WTC11 (cell line): ENCODE data around the gene FRS3. TPM values are rescaled to one million over a fixed set of nuclear protein-coding genes. Genes with fewer than 3 reads are reported as not detected.

Experiments used
- ATAC-seq: fragments of 200-7000 bp; cut with Tn5 transposase; 2 replicates; pipeline ENCODE4 v1.10.0; 2021; ENCODE audit warnings: mild to moderate bottlenecking, moderate library complexity
- CTCF ChIA-PET: fragments of 300-600 bp; sonication (Branson Sonifier 250); formaldehyde crosslinking; loops from one replicate; lab custom pipeline; 2021; ENCODE audit warnings: antibody characterized with exemption; lab: Charles Lee
- POLR2A ChIA-PET: fragments of 350-600 bp; sonication (Branson Sonifier 250); formaldehyde crosslinking; loops from one replicate; lab custom pipeline; 2021; ENCODE audit warnings: antibody characterized with exemption; lab: Charles Lee
- DNase-seq: peaks from one replicate; pipeline ENCODE4 v3.0.0; 2021; ENCODE audit warnings: low spot score
- H3K27ac Mint-ChIP-seq: 2 replicates; pipeline ENCODE4 v1.8.0; 2021; ENCODE audit warnings: mixed read lengths
- H3K27me3 Mint-ChIP-seq: 2 replicates; pipeline ENCODE4 v1.8.0; 2021; ENCODE audit warnings: low read depth, mild to moderate bottlenecking, moderate library complexity, mixed read lengths
- H3K36me3 Mint-ChIP-seq: 2 replicates; pipeline ENCODE4 v1.8.0; 2021; ENCODE audit warnings: mixed read lengths
- H3K4me1 Mint-ChIP-seq: 2 replicates; pipeline ENCODE4 v1.8.0; 2022; ENCODE audit warnings: mixed read lengths
- H3K4me3 Mint-ChIP-seq: 2 replicates; pipeline ENCODE4 v1.8.0; 2021; ENCODE audit warnings: mild to moderate bottlenecking, moderate library complexity, mixed read lengths
- H3K9me3 Mint-ChIP-seq: 2 replicates; pipeline ENCODE4 v1.8.0; 2021; ENCODE audit warnings: mixed read lengths
- ATF1 ChIP-seq: sonication (generic); formaldehyde crosslinking; IDR thresholded peaks from 2 replicates; pipeline ENCODE4 v1.8.1; 2023; ENCODE audit warnings: mild to moderate bottlenecking, moderate library complexity, missing genetic modification reagents
- CREM ChIP-seq: sonication (generic); formaldehyde crosslinking; IDR thresholded peaks from 2 replicates; pipeline ENCODE4 v1.8.1; 2022; ENCODE audit warnings: mild to moderate bottlenecking, missing genetic modification reagents, moderate library complexity
- E2F5 ChIP-seq: sonication (generic); formaldehyde crosslinking; IDR thresholded peaks from 2 replicates; pipeline ENCODE4 v1.8.1; 2022; ENCODE audit warnings: mild to moderate bottlenecking, moderate library complexity, missing genetic modification reagents
- ELF4 ChIP-seq: sonication (generic); formaldehyde crosslinking; IDR thresholded peaks from 2 replicates; pipeline ENCODE4 v1.8.1; 2022; ENCODE audit warnings: low read depth, mild to moderate bottlenecking, moderate library complexity, missing genetic modification reagents
- ESRRA ChIP-seq: sonication (generic); formaldehyde crosslinking; IDR thresholded peaks from 2 replicates; pipeline ENCODE4 v1.8.1; 2022; ENCODE audit warnings: mild to moderate bottlenecking, missing genetic modification reagents, borderline replicate concordance
- ETV6 ChIP-seq: sonication (generic); formaldehyde crosslinking; IDR thresholded peaks from 2 replicates; pipeline ENCODE4 v1.8.1; 2022; ENCODE audit warnings: mild to moderate bottlenecking, missing genetic modification reagents
- FOXP1 ChIP-seq: sonication (generic); formaldehyde crosslinking; IDR thresholded peaks from 2 replicates; pipeline ENCODE4 v1.8.0; 2022; ENCODE audit warnings: missing genetic modification reagents, mild to moderate bottlenecking, moderate library complexity, borderline replicate concordance
- IRF2 ChIP-seq: sonication (generic); formaldehyde crosslinking; IDR thresholded peaks from 2 replicates; pipeline ENCODE4 v1.8.0; 2022; ENCODE audit warnings: low read depth, missing genetic modification reagents, borderline replicate concordance
- MLX ChIP-seq: sonication (generic); formaldehyde crosslinking; IDR thresholded peaks from 2 replicates; pipeline ENCODE4 v1.8.1; 2023; ENCODE audit warnings: mild to moderate bottlenecking, missing genetic modification reagents, moderate library complexity
- OVOL2 ChIP-seq: fragments of 250-450 bp; sonication (Bioruptor Pico); IDR thresholded peaks from 2 replicates; pipeline ENCODE4 v1.9.0; 2021; ENCODE audit warnings: mild to moderate bottlenecking, borderline replicate concordance
- RORB ChIP-seq: fragments of 250-450 bp; sonication (Bioruptor Pico); IDR thresholded peaks from 2 replicates; pipeline ENCODE4 v1.9.0; 2021; ENCODE audit warnings: mild to moderate bottlenecking
- SMAD4 ChIP-seq: sonication (generic); formaldehyde crosslinking; IDR thresholded peaks from 2 replicates; pipeline ENCODE4 v1.8.0; 2022; ENCODE audit warnings: mild to moderate bottlenecking, missing genetic modification reagents
- TEAD1 ChIP-seq: sonication (generic); formaldehyde crosslinking; IDR thresholded peaks from 2 replicates; pipeline ENCODE4 v1.8.0; 2022; ENCODE audit warnings: mild to moderate bottlenecking, missing genetic modification reagents
- USF1 ChIP-seq: sonication (generic); formaldehyde crosslinking; IDR thresholded peaks from 2 replicates; pipeline ENCODE4 v1.8.0; 2022; ENCODE audit warnings: mild to moderate bottlenecking, missing genetic modification reagents
- ZNF232 ChIP-seq: sonication (generic); formaldehyde crosslinking; IDR thresholded peaks from 2 replicates; pipeline ENCODE4 v1.8.0; 2022; ENCODE audit warnings: mild to moderate bottlenecking, missing genetic modification reagents
- ZNF423 ChIP-seq: fragments of 250-450 bp; sonication (Bioruptor Pico); IDR thresholded peaks from 2 replicates; pipeline ENCODE4 v2.1.2; 2022; ENCODE audit warnings: mild to moderate bottlenecking, moderate library complexity
- total RNA-seq: library from RNA; stranded (reverse); gene quantifications from 3 replicates; pipeline ENCODE4 v1.2.3, GENCODE V29; 2021
- TF ChIP-seq, protein P1 (sequence below): sonication (generic); formaldehyde crosslinking; IDR thresholded peaks from 2 replicates; pipeline ENCODE4 v1.8.1; 2023; ENCODE audit warnings: mild to moderate bottlenecking, moderate library complexity, missing genetic modification reagents
- TF ChIP-seq, protein P2 (sequence below): sonication (generic); formaldehyde crosslinking; conservative IDR thresholded peaks from 2 replicates; pipeline ENCODE4 v1.8.1; 2023; ENCODE audit warnings: mild to moderate bottlenecking, low read depth, missing genetic modification reagents, moderate library complexity
- TF ChIP-seq, protein P3 (sequence below): sonication (generic); formaldehyde crosslinking; IDR thresholded peaks from 2 replicates; pipeline ENCODE4 v1.8.0; 2022; ENCODE audit warnings: mild to moderate bottlenecking, missing genetic modification reagents
- TF ChIP-seq, protein P4 (sequence below): fragments of 250-450 bp; sonication (Bioruptor Pico); IDR thresholded peaks from 2 replicates; pipeline ENCODE4 v1.9.0; 2021; ENCODE audit warnings: mild to moderate bottlenecking, borderline replicate concordance

The FRS3 gene
- total RNA-seq, 1 experiment from 2014 or later, result 7.8 TPM

DNA sequence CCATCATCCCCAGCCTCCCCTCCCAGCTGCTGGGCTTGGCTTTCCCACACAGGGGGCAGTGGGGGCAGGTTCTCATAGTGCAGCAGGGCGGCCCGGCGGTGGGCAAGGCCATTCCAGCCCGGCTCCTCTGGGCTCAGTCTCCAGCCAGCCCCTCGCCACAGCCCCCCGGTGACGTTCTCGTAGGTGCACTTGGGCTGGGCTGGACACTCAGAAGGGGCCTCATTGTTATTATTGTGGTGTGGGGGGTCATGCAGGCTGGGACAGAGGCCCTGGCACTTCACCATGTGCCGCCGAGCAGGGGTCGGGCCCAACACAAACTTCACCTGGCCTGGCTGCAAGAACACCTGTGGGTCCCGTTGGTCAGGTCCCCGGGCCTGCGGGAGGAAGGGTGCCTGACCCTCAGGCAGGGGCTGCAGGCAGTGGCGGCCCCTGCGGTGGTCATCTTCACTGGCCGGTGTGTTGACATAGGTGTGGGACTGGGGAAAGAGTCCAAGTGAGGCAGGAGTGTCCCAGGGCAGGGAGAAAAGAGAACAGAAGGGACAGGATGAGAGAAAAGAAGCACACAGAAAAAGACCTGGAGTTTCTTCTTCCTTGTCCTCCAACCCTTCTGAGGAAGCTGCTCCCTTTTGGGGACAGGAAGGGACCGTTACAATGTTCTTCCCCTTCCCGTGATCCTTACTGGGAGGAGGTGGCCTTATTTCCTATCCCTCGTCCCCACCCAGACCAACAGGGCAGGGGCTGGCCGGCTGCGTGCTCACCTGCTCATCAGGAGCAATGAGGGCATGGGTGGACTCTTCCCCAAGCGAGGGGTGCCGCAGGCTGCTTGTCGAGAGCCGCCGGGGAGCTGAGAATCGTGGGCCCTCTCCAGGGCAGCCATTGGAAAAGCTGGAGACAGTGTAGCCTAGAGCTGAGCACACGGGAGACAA is 8.4 kb downstream of the FRS3 start:
- peaks cover 12% of the 10 kb centered on the region for H3K4me1 Mint-ChIP-seq
- TF ChIP-seq E2F5 (no peak), OVOL2 (no peak), CREM (CRISPR knock-in tag) (no peak), ESRRA (CRISPR knock-in tag) (no peak), TEAD1 (CRISPR knock-in tag) (no peak), RORB (no peak), FOXP1 (CRISPR knock-in tag) (no peak), ATF1 (CRISPR knock-in tag) (no peak), ZNF423 (CRISPR knock-in tag) (no peak), MLX (CRISPR knock-in tag) (no peak), ETV6 (CRISPR knock-in tag) (no peak), USF1 (CRISPR knock-in tag) (no peak), ELF4 (no peak), ZNF232 (CRISPR knock-in tag) (no peak), SMAD4 (CRISPR knock-in tag) (no peak)
- TF ChIP-seq, protein P1, sequence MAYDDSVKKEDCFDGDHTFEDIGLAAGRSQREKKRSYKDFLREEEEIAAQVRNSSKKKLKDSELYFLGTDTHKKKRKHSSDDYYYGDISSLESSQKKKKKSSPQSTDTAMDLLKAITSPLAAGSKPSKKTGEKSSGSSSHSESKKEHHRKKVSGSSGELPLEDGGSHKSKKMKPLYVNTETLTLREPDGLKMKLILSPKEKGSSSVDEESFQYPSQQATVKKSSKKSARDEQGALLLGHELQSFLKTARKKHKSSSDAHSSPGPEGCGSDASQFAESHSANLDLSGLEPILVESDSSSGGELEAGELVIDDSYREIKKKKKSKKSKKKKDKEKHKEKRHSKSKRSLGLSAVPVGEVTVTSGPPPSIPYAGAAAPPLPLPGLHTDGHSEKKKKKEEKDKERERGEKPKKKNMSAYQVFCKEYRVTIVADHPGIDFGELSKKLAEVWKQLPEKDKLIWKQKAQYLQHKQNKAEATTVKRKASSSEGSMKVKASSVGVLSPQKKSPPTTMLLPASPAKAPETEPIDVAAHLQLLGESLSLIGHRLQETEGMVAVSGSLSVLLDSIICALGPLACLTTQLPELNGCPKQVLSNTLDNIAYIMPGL (CRISPR knock-in tag), result no peak
- TF ChIP-seq, protein P2, sequence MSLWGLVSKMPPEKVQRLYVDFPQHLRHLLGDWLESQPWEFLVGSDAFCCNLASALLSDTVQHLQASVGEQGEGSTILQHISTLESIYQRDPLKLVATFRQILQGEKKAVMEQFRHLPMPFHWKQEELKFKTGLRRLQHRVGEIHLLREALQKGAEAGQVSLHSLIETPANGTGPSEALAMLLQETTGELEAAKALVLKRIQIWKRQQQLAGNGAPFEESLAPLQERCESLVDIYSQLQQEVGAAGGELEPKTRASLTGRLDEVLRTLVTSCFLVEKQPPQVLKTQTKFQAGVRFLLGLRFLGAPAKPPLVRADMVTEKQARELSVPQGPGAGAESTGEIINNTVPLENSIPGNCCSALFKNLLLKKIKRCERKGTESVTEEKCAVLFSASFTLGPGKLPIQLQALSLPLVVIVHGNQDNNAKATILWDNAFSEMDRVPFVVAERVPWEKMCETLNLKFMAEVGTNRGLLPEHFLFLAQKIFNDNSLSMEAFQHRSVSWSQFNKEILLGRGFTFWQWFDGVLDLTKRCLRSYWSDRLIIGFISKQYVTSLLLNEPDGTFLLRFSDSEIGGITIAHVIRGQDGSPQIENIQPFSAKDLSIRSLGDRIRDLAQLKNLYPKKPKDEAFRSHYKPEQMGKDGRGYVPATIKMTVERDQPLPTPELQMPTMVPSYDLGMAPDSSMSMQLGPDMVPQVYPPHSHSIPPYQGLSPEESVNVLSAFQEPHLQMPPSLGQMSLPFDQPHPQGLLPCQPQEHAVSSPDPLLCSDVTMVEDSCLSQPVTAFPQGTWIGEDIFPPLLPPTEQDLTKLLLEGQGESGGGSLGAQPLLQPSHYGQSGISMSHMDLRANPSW (CRISPR knock-in tag), result no peak
- CTCF ChIA-PET, result interaction anchor here (1.1 to 1.3 kb wide), 3 partner anchors 16 to 71 kb away, joined by 3 to 4 read pairs (median 3); partner anchors contain the start of gene TOMM6
- POLR2A ChIA-PET, result no interaction called here
- H3K36me3 Mint-ChIP-seq, result peaks cover 8% of the 10 kb centered on the region; the same call in 1 of the 2 replicates
- ATAC-seq (no peak), DNase-seq (no peak)
- H3K27me3 Mint-ChIP-seq, result no peaks in the 10 kb centered on the region
- H3K27ac Mint-ChIP-seq, result no peak overlapping the region
- H3K9me3 Mint-ChIP-seq, result no peaks in the 10 kb centered on the region
- H3K4me3 Mint-ChIP-seq, result no peak overlapping the region

DNA sequence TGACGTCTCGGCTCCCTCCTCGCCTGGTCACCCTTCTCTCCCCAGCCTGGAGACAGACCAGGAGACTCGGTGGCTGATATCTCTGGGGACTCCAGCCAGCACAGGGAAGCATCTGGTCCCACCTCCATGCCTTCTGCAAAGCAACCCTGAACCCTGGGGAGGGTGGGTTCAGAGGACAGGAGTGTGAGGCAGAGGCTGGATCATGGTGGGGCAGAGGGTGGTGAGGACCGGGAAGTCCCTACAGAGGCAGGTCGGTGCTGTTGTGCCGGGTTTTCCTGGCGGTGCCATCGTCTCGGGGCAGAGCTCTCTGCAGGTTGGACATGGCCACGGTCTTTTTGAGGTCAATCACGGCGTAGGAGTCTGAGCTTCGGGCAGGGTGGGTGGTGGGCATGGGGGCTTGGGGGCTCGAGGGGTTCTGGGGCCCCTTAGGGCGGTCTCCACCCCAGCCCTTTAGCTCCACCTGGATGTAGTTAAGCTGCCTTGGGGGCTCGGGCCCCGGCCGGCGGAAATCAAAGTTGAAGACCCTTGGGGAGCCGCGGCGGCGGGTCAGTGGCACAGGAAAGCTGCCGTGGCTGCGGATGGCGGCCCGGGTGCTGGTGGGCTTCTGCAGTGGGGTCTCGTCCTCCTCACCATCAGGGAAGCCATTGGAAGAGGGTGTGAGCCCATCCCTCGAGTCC is 9.2 kb downstream of the FRS3 start:
- no peaks in the 10 kb centered on the region for H3K9me3 Mint-ChIP-seq
- peaks cover 8% of the 10 kb centered on the region; the same call in 1 of the 2 replicates for H3K36me3 Mint-ChIP-seq
- CTCF ChIA-PET, result interaction anchor here (2.3 kb wide), 1 partner anchor 16 kb away, joined by 14 read pairs; the partner anchor contains the start of gene TOMM6
- H3K27me3 Mint-ChIP-seq, result no peaks in the 10 kb centered on the region
- ATAC-seq (no peak), DNase-seq (no peak)
- no peak overlapping the region for H3K27ac Mint-ChIP-seq
- peaks cover 12% of the 10 kb centered on the region for H3K4me1 Mint-ChIP-seq
- no peak overlapping the region for H3K4me3 Mint-ChIP-seq
- POLR2A ChIA-PET, result no interaction called here
- TF ChIP-seq, protein P3, sequence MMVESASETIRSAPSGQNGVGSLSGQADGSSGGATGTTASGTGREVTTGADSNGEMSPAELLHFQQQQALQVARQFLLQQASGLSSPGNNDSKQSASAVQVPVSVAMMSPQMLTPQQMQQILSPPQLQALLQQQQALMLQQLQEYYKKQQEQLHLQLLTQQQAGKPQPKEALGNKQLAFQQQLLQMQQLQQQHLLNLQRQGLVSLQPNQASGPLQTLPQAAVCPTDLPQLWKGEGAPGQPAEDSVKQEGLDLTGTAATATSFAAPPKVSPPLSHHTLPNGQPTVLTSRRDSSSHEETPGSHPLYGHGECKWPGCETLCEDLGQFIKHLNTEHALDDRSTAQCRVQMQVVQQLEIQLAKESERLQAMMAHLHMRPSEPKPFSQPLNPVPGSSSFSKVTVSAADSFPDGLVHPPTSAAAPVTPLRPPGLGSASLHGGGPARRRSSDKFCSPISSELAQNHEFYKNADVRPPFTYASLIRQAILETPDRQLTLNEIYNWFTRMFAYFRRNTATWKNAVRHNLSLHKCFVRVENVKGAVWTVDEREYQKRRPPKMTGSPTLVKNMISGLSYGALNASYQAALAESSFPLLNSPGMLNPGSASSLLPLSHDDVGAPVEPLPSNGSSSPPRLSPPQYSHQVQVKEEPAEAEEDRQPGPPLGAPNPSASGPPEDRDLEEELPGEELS, result no peak
- TF ChIP-seq, protein P4, sequence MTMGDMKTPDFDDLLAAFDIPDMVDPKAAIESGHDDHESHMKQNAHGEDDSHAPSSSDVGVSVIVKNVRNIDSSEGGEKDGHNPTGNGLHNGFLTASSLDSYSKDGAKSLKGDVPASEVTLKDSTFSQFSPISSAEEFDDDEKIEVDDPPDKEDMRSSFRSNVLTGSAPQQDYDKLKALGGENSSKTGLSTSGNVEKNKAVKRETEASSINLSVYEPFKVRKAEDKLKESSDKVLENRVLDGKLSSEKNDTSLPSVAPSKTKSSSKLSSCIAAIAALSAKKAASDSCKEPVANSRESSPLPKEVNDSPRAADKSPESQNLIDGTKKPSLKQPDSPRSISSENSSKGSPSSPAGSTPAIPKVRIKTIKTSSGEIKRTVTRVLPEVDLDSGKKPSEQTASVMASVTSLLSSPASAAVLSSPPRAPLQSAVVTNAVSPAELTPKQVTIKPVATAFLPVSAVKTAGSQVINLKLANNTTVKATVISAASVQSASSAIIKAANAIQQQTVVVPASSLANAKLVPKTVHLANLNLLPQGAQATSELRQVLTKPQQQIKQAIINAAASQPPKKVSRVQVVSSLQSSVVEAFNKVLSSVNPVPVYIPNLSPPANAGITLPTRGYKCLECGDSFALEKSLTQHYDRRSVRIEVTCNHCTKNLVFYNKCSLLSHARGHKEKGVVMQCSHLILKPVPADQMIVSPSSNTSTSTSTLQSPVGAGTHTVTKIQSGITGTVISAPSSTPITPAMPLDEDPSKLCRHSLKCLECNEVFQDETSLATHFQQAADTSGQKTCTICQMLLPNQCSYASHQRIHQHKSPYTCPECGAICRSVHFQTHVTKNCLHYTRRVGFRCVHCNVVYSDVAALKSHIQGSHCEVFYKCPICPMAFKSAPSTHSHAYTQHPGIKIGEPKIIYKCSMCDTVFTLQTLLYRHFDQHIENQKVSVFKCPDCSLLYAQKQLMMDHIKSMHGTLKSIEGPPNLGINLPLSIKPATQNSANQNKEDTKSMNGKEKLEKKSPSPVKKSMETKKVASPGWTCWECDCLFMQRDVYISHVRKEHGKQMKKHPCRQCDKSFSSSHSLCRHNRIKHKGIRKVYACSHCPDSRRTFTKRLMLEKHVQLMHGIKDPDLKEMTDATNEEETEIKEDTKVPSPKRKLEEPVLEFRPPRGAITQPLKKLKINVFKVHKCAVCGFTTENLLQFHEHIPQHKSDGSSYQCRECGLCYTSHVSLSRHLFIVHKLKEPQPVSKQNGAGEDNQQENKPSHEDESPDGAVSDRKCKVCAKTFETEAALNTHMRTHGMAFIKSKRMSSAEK (CRISPR knock-in tag), result no peak
- TF ChIP-seq IRF2 (CRISPR knock-in tag), result no peak
